K562 (cell line): ENCODE results near the gene SEPTIN12. TPM values are rescaled to one million over a fixed set of nuclear protein-coding genes. Genes with fewer than 3 reads are reported as not detected.

Experiments
- ATAC-seq: fragments of 200-7000 bp; cut with Tn5 transposase; 3 replicates; pipeline ENCODE4 v1.9.1; 2020; ENCODE audit warnings: moderate library complexity
- BruUV-seq: library from RNA; stranded (reverse); fragments of 400-500 nt; replicated peaks from 2 replicates; lab custom pipeline; 2021; lab: Mats Ljungman, UMichigan
- CTCF ChIA-PET: fragments of 300-600 bp; formaldehyde crosslinking; extraction: SDS; loops from one replicate; lab custom pipeline; 2021; ENCODE audit warnings: low intra/inter-chr PET ratio; lab: Yijun Ruan, JAX
- POLR2A ChIA-PET: fragments of 300-600, 350-650 bp; sonication (Branson Sonifier 250); formaldehyde crosslinking; extraction: SDS; loops from one replicate; lab custom pipeline; 2021; ENCODE audit warnings: antibody characterized with exemption, inconsistent platforms; lab: Yijun Ruan, JAX
- DNase-seq, 4 experiments: peaks; one replicate each; pipeline versions ENCODE4 v3.0.0 to v3.0.0-alpha.2; 2011 to 2018; ENCODE audit warnings: low spot score in 3 of 4, mixed read lengths in 3 of 4; ENCODE audit errors: extremely low read depth in 1 of 4
- FAIRE-seq: peaks from 2 replicates; lab custom pipeline; 2011; peaks lifted over from hg19 to GRCh38; lab: Jason Lieb, UNC
- H2AFZ ChIP-seq: 2 replicates; pipeline ENCODE4 v1.6.0; 2011; ENCODE audit warnings: low read depth, low read length, control low read depth, inconsistent platforms
- H3K27ac ChIP-seq: fragments of 200-600 bp; 3 replicates; pipeline ENCODE4 v1.8.0; 2011; ENCODE audit warnings: low read depth, mild to moderate bottlenecking, control low read depth, inconsistent platforms, low read length, moderate library complexity, mixed read lengths; ENCODE audit errors: extremely low read depth
- H3K27me3 ChIP-seq, 2 experiments: fragments of 300-600 bp in 1 of 2; 2 replicates in 1 of 2; 3 replicates in 1 of 2; pipeline versions ENCODE4 v1.6.0 to v1.8.0; 2011; ENCODE audit warnings: inconsistent platforms in 2 of 2, low read length in 2 of 2, mild to moderate bottlenecking in 1 of 2, mixed read lengths in 1 of 2, moderate library complexity in 1 of 2; ENCODE audit not compliant: control insufficient read depth in 2 of 2, insufficient read depth in 2 of 2
- H3K36me3 ChIP-seq: fragments of 300-600 bp; 3 replicates; pipeline ENCODE4 v1.8.0; 2011; ENCODE audit warnings: mild to moderate bottlenecking, low read length, inconsistent platforms; ENCODE audit not compliant: control insufficient read depth, insufficient read depth
- H3K4me1 ChIP-seq, 2 experiments: fragments of 200-600 bp in 1 of 2; replicated peaks in 1 of 2; 2 replicates in 1 of 2; 3 replicates in 1 of 2; pipeline versions ENCODE4 v1.5.1 to v1.8.0; 2011; ENCODE audit warnings: inconsistent platforms in 2 of 2, low read length in 2 of 2, mild to moderate bottlenecking in 1 of 2, mixed read lengths in 1 of 2, moderate library complexity in 1 of 2; ENCODE audit not compliant: control insufficient read depth in 2 of 2, insufficient read depth in 2 of 2
- H3K4me2 ChIP-seq: 2 replicates; pipeline ENCODE4 v1.6.1; 2011; ENCODE audit warnings: low read length, control low read depth, inconsistent platforms, mixed read lengths; ENCODE audit not compliant: insufficient read depth
- H3K4me3 ChIP-seq: fragments of 200-600 bp; sonication (generic), shearing (Covaris generic); 2 replicates; pipeline ENCODE4 v1.5.1; 2016; ENCODE audit warnings: control low read depth, inconsistent platforms
- H3K79me2 ChIP-seq: fragments of 200-600 bp; 3 replicates; pipeline ENCODE4 v1.8.0; 2011; ENCODE audit warnings: low read length, inconsistent platforms; ENCODE audit not compliant: control insufficient read depth, insufficient read depth
- H3K9ac ChIP-seq, 2 experiments: 2 replicates each; pipeline versions ENCODE4 v1.6.0 to v1.6.1; 2011; ENCODE audit warnings: low read depth in 2 of 2, low read length in 2 of 2, control low read depth in 1 of 2, inconsistent platforms in 1 of 2, mild to moderate bottlenecking in 1 of 2, mixed read lengths in 1 of 2; ENCODE audit not compliant: insufficient read depth in 1 of 2
- H3K9me1 ChIP-seq: one replicate; pipeline ENCODE4 v1.6.0; 2011; ENCODE audit warnings: inconsistent platforms, mild to moderate bottlenecking, low read length, moderate library complexity; ENCODE audit not compliant: control insufficient read depth, insufficient read depth
- H3K9me3 ChIP-seq: replicated peaks from 2 replicates; pipeline ENCODE4 v1.5.1; 2011; ENCODE audit warnings: low read depth, low read length, inconsistent platforms; ENCODE audit not compliant: control insufficient read depth, insufficient read depth
- H4K20me1 ChIP-seq: replicated peaks from 2 replicates; pipeline ENCODE4 v1.6.1; 2011; ENCODE audit warnings: low read length, inconsistent platforms, mixed read lengths; ENCODE audit not compliant: control insufficient read depth, insufficient read depth
- ARID2 ChIP-seq: fragments of 450-650 bp; IDR thresholded peaks from 2 replicates; pipeline ENCODE4 v1.6.1; 2017; ENCODE audit warnings: antibody characterized with exemption, mild to moderate bottlenecking
- BCOR ChIP-seq: fragments of 450-650 bp; IDR thresholded peaks from 2 replicates; pipeline ENCODE4 v1.6.1; 2016
- EHMT2 ChIP-seq: fragments of 450-650 bp; IDR thresholded peaks from 2 replicates; pipeline ENCODE4 v1.6.1; 2018; ENCODE audit warnings: antibody characterized with exemption
- MITF ChIP-seq: IDR thresholded peaks from 2 replicates; pipeline ENCODE4 v1.6.1; 2014; ENCODE audit warnings: antibody characterized with exemption
- MTA3 ChIP-seq: fragments of 450-650 bp; formaldehyde crosslinking; IDR thresholded peaks from 2 replicates; pipeline ENCODE4 v1.6.1; 2017; ENCODE audit warnings: mild to moderate bottlenecking, borderline replicate concordance
- TCF7 ChIP-seq: sonication (generic); IDR thresholded peaks from 2 replicates; pipeline ENCODE4 v1.6.1; 2016; ENCODE audit warnings: antibody characterized with exemption, borderline replicate concordance
- U2AF2 ChIP-seq: fragments of 200-400 bp; formaldehyde crosslinking; optimal IDR thresholded peaks from 2 replicates; pipeline ENCODE3; 2017; ENCODE audit warnings: low read depth, mild to moderate bottlenecking, low read length
- ZNF121 ChIP-seq: sonication (generic); formaldehyde crosslinking; conservative IDR thresholded peaks from 2 replicates; pipeline ENCODE4 v1.8.0; 2022; ENCODE audit warnings: missing genetic modification reagents
- ZNF431 ChIP-seq: sonication (generic); formaldehyde crosslinking; IDR thresholded peaks from 2 replicates; pipeline ENCODE4 v1.8.0; 2022; ENCODE audit warnings: mild to moderate bottlenecking, missing genetic modification reagents
- WGBS: fragments of 100-300 bp; shearing (Covaris generic); methylation state at CpG from one replicate; pipeline ENCODE4 v1.1.6; 2016; ENCODE audit warnings: low coverage, mixed read lengths; ENCODE audit not compliant: insufficient coverage; ENCODE audit errors: missing lambda C conversion rate; 5-methylcytosine and 5-hydroxymethylcytosine counted together
- in situ Hi-C: fragments of 300-500 bp; cut with MboI; formaldehyde crosslinking; loops from 4 replicates; pipeline ENCODE4 v1.15.0; 2018; ENCODE audit warnings: inconsistent platforms, mixed read lengths
- intact Hi-C: fragments of 100-400 bp; cut with micrococcal nuclease; formaldehyde crosslinking; loops from 2 replicates; pipeline ENCODE4 v1.14.2; 2022
- polyA plus RNA-seq, 8 experiments: library from polyadenylated mRNA; depleted of rRNA in 4 of 8; stranded (reverse) in 5 of 8; unstranded in 3 of 8; fragments of >200 nt; fragmentation: Nextera tagmentation in 2 of 8; fragmentation: Illumina TruSeq in 1 of 8; extraction: Ambion mirVana in 2 of 8; extraction: Trizol in 1 of 8; gene quantifications; 2 replicates each; pipeline versions ENCODE4 v1.2.1 to v1.2.3, GENCODE V29; 2011 to 2014; ENCODE audit warnings: inconsistent platforms in 1 of 8, missing spikeins in 1 of 8
- total RNA-seq, 7 experiments: library from RNA; depleted of rRNA in 6 of 7; stranded (reverse); fragments of >200 nt in 6 of 7; fragmentation: Illumina TruSeq in 2 of 7; extraction: Trizol in 2 of 7; gene quantifications; 2 replicates each; pipeline versions ENCODE4 v1.2.1 to v1.2.3, GENCODE V29; 2011 to 2021; ENCODE audit warnings: low replicate concordance in 1 of 7
- TF ChIP-seq, protein P1 (sequence below): fragments of 250-450 bp; sonication (Bioruptor Pico); IDR thresholded peaks from 2 replicates; pipeline ENCODE4 v1.5.0; 2021
- TF ChIP-seq, protein P2 (sequence below): sonication (generic); formaldehyde crosslinking; IDR thresholded peaks from 2 replicates; pipeline ENCODE4 v1.8.1; 2022; ENCODE audit warnings: missing genetic modification reagents

Gene SEPTIN12
- total and polyA plus RNA-seq, 9 of the 15 experiments (the other 6 are each of a cell fraction or from before 2014, with no cell fraction given), result not detected

DNA sequence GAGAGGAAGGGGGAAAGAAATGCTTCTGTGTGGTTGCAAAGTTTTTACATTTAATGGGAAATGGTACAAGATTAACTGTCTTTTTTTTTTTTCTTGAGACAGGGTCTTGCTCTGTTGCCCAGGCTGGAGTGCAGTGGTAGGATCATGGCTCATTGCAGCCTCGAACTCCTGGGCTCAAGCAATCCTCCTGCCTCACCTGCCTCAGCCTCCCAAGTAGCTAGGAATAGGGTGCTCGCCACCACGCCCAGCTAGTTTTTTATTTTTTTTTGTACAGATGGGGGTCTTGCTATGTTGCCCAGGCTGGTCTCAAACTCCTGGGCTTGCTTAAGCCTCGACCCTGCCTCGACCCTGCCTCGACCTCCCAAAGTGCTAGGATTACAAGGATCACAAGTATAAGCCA, 18.1 kb upstream of the SEPTIN12 start:
- intact Hi-C loops, result no loop called here
- Histone ChIP-seq H2AFZ (no peak overlapping the region), H3K4me2 (no peak overlapping the region), H3K9ac (peak overlapping the region in 1 of 2 experiments; percentile 10; a peak in 1 of 4 replicates), H3K9me1 (no peaks in the 10 kb centered on the region)
- WGBS, result 87% methylated on average over 6 of the region's 6 CpGs
- CTCF ChIA-PET, result no interaction called here
- in situ Hi-C loops, result no loop called here
- TF ChIP-seq BCOR (peak; percentile 15; the same call in 1 of the 2 replicates), MTA3 (no peak), ZNF121 (CRISPR knock-in tag) (peak; percentile 96)
- TF ChIP-seq, all 486 proteins: peak for 2
- no peaks in the 10 kb centered on the region; the same call in 1 of the 2 replicates for H4K20me1 ChIP-seq
- no peak for FAIRE-seq
- H3K4me1 ChIP-seq, result peaks cover 30 to 43% of the 10 kb centered on the region in 2 experiments
- no peaks in the 10 kb centered on the region for H3K27me3 ChIP-seq
- no peaks in the 10 kb centered on the region for H3K9me3 ChIP-seq
- H3K36me3 ChIP-seq, result peaks cover 63% of the 10 kb centered on the region
- ATAC-seq, result no peak
- BruUV-seq, result no TSS peak
- H3K79me2 ChIP-seq, result peaks cover 5% of the 10 kb centered on the region; the same call in 2 of the 3 replicates
- POLR2A ChIA-PET, result no interaction called here
- no peak for DNase-seq
- H3K4me3 ChIP-seq, result no peak overlapping the region
- H3K27ac ChIP-seq, result no peak overlapping the region

DNA sequence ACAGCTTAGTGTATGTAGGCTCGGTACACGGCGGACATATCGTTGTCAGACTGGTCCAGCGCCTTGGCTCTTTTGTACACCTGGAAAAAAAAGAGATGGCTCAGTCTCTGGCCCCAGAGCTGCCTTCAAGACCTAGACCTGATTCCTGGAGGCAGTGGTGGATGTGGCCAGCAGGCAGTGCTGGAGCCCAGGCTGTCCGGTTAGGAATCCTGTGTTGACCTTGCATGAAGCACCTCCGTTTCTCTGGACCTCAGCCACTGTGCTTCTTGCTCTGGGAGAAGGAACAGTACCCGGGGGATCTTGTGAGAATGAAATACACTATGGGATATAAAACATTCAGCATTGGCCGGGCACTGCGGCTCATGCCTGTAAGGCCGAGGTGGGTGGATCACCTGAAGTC, 17.1 kb upstream of the SEPTIN12 start:
- Histone ChIP-seq H3K4me1 (peaks cover 35 to 54% of the 10 kb centered on the region in 2 experiments), H3K27ac (peak overlapping the region; percentile 35; the same call in 1 of the 3 replicates), H3K9me1 (no peaks in the 10 kb centered on the region), H3K9ac (peak overlapping the region in 1 of 2 experiments; percentile 74; a peak in 3 of 4 replicates), H3K79me2 (peaks cover 6% of the 10 kb centered on the region; the same call in 2 of the 3 replicates), H3K36me3 (peaks cover 58% of the 10 kb centered on the region), H3K4me3 (no peak overlapping the region), H3K27me3 (no peaks in the 10 kb centered on the region), H3K4me2 (no peak overlapping the region), H3K9me3 (no peaks in the 10 kb centered on the region), H2AFZ (no peak overlapping the region), H4K20me1 (no peaks in the 10 kb centered on the region; the same call in 1 of the 2 replicates)
- FAIRE-seq, result no peak
- ChIA-PET CTCF (interaction anchor here (0.7 kb wide), 1 partner anchor 57 kb away, joined by 3 read pairs; no protein-coding TSS in a partner anchor), POLR2A (interaction anchor here (0.7 to 2.6 kb wide), 3 partner anchors 10 to 37 kb away, joined by 3 to 9 read pairs (median 4); no protein-coding TSS in a partner anchor)
- WGBS, result 73% methylated on average over 8 of the region's 11 CpGs
- DNase-seq, result no peak
- in situ Hi-C loops, result no loop called here
- no peak for ATAC-seq
- intact Hi-C loops, result loop anchor here (2.0 kb wide), 1 partner anchor 36 kb away; no protein-coding TSS in a partner anchor
- BruUV-seq, result no TSS peak
- no peak for TF ChIP-seq TCF7
- TF ChIP-seq, protein P1, sequence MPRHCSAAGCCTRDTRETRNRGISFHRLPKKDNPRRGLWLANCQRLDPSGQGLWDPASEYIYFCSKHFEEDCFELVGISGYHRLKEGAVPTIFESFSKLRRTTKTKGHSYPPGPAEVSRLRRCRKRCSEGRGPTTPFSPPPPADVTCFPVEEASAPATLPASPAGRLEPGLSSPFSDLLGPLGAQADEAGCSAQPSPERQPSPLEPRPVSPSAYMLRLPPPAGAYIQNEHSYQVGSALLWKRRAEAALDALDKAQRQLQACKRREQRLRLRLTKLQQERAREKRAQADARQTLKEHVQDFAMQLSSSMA (CRISPR knock-in tag), result no peak
- TF ChIP-seq, protein P2, sequence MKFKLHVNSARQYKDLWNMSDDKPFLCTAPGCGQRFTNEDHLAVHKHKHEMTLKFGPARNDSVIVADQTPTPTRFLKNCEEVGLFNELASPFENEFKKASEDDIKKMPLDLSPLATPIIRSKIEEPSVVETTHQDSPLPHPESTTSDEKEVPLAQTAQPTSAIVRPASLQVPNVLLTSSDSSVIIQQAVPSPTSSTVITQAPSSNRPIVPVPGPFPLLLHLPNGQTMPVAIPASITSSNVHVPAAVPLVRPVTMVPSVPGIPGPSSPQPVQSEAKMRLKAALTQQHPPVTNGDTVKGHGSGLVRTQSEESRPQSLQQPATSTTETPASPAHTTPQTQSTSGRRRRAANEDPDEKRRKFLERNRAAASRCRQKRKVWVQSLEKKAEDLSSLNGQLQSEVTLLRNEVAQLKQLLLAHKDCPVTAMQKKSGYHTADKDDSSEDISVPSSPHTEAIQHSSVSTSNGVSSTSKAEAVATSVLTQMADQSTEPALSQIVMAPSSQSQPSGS (CRISPR knock-in tag), result no peak
- no peak for TF ChIP-seq MITF
- no peak for TF ChIP-seq ZNF431 (CRISPR knock-in tag)
- TF ChIP-seq U2AF2, result no peak
- no peak for TF ChIP-seq ARID2
- no peak for TF ChIP-seq EHMT2
